Left lobe of liver (tissue), 2 donors: Measurements from ENCODE around the gene MGST2. TPM values are rescaled to one million over a fixed set of nuclear protein-coding genes. Genes with fewer than 3 reads are reported as not detected.
"Not testable (repeated sequence)": the region's sequence is repeated elsewhere in the genome, so short reads cannot be mapped to it uniquely, and the experiment has no call there.

ENCODE experiments used
- ATAC-seq: fragments of 200-7000 bp; cut with Tn5 transposase; one replicate; pipeline ENCODE4 v1.9.1; 2020; ENCODE audit warnings: mild to moderate bottlenecking, moderate library complexity
- DNase-seq: peaks from one replicate; pipeline ENCODE4 v3.0.0-alpha.2; 2020; ENCODE audit warnings: low spot score
- total RNA-seq: library from RNA; stranded (reverse); gene quantifications from one replicate; pipeline ENCODE4 v1.2.1, GENCODE V29; 2021
- donor health status: DM: no; HTN: no; CAD: no; lungs with moderate emphysema.
- donor health status: DM: no; HTN: yes; CAD: no.

The MGST2 gene
- total RNA-seq, result 108 TPM

DNA sequence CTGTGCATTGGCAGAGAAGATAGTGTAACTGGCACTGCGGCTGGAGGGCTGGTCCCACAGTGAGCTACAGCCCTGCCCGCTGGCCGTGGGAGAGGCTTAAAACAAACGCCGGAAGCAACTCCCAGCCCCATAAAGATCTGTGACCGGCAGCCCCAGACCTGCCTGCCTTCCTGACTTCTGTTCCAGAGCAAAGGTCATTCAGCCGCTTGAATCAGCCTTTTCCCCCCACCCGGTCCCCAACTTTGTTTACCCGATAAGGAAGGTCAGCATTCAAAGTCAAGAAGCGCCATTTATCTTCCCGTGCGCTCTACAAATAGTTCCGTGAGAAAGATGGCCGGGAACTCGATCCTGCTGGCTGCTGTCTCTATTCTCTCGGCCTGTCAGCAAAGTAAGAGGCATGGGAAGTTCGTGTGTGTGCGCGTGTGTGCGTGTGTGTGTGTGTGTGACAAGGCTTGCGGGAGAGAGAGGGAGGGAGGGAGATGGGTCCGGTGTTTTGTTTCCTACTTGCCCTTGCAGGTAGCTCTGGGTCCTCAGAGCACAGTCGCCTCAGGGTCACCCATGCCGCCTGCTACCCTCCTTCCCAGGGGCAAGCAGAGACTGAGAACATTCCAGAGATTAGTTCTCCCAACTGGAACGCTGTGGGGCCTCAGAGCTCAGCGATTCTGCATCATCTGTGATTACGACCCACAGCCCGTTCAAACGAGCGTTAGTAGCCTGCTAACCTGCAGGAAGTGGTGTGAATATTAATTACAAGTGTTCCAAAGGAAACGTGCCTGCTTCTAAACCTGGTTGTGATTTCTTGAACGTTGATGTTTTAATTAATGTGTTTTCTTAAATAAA, at the start of gene MGST2:
Gene MGST2 (plus strand): TSS at position 130 of the 840 bp plus-strand sequence. CDS start 201 bp downstream, at position 331.
- DNase-seq (peak; percentile 93), ATAC-seq (peak; percentile 92)

DNA sequence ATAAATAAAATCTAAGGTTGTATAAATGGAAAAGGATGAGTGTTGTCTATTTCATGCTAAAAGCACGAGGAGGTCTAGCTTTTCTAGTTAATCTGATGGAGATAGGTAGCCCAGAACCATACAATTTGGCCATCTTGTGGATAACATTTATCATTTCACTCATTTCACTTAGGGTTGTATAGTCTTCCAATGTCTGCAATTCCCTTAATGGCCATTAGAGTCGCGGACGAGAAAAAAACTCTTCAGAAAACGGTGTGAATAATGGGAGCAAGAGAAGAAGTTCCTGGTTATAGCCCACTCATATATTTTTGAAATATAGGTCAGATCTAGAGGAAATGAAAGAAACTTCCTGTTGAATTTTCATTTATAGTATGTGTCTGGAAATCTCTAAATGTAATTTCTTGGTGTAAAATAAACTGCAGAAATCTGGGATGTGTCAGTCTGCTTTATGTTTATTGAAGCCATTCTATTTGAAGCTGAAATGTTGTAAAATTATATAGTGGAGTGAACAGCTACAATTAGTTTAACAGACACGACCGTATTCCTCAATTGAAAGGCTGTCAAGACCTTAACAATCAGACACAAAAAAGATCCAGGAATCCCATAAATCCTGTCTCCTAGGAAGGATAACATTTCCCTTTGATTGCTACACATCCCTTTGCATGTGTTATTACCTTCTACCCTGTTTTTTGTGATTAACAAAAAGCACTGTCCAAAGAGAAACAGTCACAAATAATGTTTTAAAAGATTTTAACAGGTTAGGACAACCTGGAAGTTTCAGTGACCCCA, 47.7 kb upstream of the MGST2 start:
- ATAC-seq, result peak; percentile 32
- DNase-seq, result no peak

DNA sequence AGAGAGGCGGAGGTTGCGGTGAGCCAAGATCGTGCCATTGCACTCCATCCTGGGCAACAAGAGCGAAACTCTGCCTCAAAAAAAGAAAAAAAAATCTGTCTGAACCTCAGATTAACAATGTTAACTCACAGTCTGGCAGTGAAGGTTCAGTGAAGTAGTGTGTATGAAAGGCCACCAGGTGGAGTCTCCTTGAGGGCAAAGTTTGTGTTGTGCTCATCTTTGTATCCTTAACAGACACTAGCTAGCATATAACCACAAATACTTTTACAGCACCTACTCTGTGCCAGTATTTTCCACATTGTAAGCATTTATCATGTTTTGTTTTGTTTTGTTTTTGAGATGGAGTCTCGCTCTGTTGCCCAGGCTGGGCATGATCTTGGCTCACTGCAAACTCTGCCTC, 46.0 kb upstream of the MGST2 start:
- DNase-seq (no peak), ATAC-seq (peak; percentile 96)

DNA sequence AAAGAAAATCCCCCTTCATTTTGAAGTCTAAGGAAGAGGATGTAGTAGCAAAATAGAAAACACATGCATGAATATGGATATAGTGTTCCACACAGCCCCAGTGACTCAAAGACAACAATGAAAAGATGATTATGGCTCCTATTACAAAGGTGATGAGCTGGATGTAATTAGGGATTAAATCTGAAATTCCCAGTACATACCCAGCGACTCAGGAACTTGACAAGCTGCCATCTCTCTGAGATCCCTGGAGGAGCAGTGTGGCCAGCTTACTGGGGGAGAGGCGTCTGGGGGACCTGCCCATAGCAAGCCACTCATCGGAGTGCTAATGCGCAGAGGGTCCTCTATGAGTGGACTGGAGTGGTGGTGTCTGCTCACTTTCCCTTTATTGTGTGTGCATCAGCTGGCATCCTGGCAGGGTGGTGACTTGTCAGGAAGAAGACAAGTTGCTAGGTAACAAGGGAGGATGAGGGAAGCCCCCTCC, 42.7 kb upstream of the MGST2 start:
- ATAC-seq, result no peak
- DNase-seq, result no peak

DNA sequence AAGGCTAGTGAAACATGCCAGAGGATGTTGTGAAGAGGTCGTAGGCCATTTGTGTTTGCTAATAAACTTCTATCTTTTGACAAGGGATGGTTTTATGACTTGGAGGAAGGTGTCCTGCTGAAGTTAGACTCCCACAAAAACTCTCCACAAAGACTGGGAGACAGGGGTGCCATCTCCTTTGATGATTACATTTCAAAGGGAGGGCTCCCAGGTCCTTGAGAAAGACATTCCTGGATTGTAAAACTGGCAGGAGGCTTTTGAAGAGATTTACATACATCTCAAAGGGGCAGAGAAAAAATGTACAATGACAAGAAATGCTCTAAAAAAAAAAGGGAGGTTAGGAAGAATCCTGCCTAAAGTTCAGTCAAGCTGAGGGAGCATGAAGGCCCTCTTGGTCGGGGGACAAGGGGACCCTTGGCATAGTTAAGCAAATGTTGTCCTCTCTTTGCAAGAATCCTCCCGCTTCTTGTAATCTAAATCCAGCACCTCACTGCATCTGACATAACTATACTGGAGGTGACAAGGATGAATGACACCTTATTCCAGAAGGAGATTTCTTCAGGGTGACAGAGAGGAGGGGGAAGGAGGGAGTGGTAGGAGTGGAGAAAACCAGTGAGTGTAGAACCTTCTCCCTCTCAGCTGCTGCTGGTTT, 41.1 kb upstream of the MGST2 start:
- ATAC-seq (no peak), DNase-seq (no peak)

DNA sequence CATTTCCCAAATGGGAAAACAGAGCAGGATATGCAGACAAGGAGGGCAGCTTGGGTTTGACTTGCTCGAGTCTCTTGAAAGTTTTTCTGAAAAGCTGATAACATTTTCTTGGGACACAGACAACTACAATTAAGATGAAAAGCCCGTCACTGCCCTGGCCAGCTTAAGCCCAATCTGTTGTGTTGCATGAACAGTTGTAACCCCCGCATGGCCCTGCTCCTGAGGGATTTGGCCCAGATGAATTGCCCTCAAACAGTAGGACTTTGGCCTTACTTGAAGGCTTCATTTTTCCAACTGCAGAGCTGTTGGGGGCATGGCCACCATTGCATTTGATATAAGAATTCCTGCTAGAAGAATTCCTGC, 40.5 kb upstream of the MGST2 start:
- DNase-seq (no peak), ATAC-seq (no peak)

DNA sequence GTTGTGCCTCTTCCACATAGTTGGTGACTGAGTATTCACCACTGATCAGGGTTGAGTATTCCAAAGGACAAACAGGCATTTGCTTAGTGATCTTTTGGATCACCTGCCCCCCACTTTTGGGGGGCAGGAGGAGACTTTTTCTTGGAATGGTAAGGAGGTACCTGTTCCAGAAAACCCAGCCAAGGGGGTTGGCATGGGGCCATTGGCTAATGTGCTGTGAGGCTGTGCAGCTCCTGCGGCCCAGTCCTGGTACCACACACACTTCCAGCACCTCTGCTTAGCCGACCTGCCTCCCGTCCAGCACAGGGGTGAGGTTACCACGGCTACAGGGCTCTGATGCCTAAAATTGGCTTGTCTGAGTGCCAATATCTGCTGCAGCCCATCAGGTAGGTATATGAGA, 40.1 kb upstream of the MGST2 start:
- ATAC-seq, result no peak
- no peak for DNase-seq

DNA sequence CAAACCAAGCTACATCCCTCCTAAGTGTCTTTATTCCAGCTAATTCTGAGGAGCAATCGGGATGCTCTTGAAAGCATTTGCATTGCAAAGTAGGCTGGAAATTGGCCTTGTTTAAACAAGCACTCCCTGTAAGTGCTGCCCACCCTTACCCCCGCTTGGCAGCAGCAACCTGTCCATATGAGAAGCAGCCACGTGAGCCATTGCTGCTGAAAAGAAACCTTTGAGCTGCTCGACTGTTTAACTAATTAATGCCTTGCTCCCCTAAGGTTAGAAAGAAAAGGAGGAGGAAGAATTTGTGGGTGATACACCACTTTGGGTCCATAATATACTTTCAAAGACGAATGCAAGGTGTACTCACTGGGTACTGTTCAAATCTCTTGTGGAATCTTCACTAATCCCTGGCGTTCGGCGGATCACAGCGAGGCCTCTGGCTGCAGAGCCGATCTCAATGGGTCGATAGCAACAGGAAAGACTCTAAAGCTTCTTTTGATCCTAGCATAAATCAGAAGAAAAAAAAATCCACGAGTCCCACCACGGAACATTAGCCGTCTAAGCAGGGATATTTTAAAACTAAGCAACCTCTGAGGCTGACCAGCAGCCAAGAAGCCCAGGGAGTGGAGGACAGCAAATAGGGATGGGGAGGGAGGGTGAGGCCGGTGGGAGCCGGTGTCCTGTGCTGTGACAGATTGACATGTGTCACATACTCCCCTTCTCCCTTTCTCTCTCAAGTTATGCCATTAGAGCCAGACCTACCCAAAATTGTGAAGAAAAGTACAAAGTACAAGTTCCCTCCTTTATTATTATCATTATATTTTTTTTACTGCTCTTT, 37.2 kb upstream of the MGST2 start:
- DNase-seq (no peak), ATAC-seq (peak; percentile 50)

DNA sequence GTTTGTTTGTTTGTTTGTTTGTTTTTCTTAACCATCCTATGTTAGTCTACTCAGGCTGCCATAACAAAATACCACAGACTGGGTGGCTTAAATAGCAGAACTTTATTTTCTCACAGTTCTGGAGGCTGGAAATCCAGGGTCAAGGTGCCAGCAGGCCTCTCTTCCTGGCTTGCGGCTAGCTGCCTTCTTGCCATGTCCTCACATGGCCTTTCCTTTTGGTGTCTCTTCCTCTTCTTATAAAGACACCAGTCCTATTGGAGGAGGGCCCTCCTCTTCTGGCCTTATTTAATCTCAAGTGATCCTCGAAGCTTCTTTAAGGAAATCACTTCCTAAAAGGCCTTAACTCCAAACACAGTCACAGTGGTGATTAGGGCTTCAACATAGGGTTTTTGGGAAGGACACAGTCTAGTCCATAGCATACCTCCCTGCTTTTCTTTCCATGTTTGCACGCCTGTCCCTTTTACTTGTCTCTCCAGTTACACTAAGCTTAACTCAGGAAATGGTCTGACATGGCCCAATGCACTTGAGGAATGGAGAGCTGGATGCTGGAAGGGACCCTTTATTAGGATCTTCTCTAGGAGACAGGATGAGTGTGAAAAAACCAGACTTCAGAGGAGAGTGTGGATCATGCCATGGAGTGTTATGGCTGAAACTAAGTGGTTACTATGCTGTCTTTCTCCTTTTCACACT, 36.0 kb upstream of the MGST2 start:
- peak; percentile 19 for ATAC-seq
- DNase-seq, result no peak

DNA sequence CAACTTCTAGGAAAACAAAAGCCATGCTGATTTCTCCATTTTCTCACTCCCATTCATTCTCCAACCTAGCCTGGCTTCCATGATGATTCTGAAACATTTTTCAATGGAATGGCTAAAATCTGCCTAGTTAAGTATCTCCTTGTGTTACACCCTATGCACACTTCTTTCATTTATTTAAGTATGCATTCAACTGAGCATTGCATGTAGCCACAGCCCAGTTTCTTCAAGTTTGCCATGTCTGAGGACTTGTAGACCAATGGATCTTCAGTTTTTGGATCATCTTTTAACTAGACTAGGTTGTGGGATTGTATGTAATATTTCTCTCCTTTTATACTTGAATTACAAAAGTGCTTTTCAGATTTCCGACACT, 35.5 kb upstream of the MGST2 start:
- DNase-seq, result no peak
- ATAC-seq, result no peak

DNA sequence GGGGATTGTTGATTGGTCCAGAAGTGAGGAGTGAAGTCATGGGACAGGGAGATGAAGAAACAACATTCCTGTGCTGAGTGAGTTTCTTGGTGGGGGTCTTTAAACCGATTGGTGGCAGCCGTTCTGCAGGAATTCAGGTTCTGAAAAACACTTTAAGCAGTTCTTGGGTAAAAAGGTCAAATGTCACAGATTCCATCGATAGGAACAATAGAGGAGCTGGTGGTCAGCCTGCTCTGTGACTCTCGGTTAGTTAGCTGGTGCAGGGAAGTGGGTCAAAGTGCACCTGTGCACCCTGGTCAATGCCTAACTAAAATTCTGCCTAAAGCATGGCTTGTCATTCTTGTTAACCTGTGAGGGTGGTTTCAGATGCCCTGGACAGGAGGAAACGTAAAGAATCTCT, 34.6 kb upstream of the MGST2 start:
- DNase-seq, result no peak
- ATAC-seq, result peak; percentile 15

DNA sequence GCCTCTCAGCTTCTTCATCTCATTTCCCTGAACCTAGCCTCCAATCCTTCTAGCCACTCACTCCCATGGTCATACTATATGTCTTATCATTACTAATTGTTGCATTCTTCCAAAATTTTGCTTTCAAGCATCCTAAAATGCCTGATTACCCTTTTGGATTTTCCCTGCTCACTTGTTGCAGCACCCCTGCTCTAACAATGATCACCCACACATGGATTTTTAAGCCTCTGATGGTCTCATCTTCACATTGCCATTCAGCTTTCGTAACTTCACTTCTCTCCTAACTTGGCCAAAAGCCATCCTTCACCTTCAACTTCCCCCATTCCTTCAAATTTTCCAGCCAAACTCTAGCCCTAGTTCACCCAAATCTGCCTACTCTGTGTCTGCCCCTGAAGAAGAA, 33.8 kb upstream of the MGST2 start:
- no peak for ATAC-seq

DNA sequence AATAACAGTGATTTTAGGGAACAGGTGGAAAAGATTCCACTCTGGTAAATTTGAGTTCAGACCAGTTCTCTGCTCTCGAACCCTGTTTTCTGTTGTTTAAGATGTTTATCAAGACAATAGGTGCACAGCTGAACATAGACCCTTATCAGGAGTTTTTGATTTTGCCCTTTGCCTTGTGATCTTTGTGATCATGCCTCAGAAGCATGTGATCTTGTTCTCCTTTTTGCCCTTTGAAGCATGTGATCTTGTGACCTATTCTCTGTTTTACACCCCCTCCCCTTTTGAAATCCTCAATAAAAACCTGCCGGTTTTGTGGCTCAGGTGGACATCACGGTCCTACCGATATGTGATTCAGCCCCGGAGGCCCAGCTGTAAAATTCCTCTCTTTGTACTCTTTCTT, 32.9 kb upstream of the MGST2 start:
- not testable (repeated sequence) for DNase-seq
- peak; percentile 39 for ATAC-seq

More for the DNA sequence above, 33.8 kb upstream of the MGST2 start:
- DNase-seq, result no peak

DNA sequence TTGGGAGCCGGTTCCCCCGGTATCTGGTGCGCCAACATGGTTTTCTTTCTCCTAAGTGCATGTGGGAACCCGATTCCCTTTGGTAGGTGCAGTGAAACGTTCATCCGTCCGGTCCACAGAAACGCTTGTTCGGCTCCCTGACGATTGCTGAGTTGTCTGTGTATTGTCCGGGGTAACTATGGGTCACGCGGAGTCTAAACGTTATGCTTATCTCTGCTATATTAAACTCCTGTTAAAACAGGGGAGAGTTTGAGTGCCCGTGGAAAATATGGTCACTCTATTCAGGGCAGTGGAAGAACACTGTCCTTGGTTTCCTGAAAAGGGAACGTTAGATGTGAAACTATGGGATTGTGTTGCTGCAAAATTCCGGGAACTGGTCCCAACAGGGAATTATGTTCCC, 32.4 kb upstream of the MGST2 start:
- ATAC-seq, result peak; percentile 61
- no peak for DNase-seq

DNA sequence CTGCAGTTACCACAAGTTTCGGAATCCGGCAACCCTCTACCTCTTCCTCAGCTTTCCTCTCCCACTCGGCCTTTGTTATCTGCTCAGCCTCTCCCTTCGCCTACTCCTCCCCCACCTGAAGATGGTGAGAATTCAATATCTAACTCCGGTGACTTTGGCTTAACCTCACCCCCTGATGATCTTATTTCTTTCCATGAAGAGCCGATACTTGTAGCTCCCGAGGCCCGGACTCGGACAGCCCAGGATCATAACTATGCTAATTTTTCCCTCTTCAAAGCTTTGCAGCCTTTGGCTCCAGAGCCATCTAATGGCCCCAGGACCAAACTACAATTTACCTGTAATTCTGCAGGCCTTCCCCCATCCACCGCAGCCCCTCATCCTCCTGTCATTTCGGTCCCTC, 32.0 kb upstream of the MGST2 start:
- peak; percentile 94 for ATAC-seq
- no peak for DNase-seq

DNA sequence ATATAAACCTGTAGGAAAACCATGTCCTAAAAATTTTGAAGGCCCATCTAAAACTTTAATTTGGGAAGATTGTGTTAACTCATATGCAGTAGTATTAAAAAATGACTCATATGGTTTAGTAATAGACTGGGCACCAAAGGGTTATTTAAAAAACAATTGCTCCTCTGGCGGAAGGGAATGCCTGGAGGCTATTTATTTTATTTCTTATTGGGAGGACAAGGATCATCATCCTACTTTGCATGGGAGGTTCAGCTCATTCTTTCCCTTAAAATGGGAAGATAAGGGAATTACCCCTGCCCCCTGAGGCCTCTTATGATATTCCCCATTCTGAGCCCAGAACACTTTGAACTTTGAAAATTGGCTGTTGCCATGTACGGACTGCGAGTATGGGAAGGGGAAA, 29.7 kb upstream of the MGST2 start:
- ATAC-seq (no peak), DNase-seq (no peak)

DNA sequence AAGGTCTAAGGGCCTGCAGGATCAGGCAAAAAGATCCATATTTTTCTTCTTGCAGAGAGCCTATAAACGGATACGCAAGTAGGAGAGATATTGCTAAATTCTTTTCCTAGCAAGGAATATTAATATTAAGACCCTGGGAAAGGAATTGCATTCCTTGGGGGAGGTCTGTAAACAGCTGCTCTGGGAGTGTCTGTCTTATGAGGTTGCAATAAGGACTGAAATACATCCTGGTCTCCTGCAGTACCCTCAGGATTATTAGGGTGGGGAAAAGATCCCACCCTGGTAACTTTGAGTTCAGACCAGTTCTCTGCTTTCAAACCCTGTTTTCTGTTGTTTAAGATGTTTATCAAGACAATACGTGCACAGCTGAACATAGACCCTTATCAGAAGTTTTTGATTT, 27.3 kb upstream of the MGST2 start:
- ATAC-seq, DNase-seq: not testable (repeated sequence)

DNA sequence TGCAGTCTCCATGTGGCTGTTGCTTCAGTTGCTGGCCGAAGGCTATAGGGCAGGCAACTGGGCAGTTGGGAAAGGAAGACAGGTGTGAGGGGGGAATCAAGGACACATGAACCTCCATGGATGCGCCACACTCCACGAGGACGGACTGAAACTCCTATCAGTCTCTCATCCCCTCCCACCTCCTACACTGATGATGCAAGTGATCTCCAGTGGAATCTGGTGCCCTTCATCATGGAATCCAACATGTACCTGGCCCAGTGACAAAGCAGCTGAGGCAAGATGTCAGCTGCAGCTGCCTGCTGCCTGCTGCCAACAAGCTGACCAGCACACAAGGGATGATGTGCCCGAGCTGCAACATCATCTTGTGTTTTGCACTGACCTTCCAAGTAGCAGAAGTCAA, 26.0 kb upstream of the MGST2 start:
- ATAC-seq, result no peak
- no peak for DNase-seq

DNA sequence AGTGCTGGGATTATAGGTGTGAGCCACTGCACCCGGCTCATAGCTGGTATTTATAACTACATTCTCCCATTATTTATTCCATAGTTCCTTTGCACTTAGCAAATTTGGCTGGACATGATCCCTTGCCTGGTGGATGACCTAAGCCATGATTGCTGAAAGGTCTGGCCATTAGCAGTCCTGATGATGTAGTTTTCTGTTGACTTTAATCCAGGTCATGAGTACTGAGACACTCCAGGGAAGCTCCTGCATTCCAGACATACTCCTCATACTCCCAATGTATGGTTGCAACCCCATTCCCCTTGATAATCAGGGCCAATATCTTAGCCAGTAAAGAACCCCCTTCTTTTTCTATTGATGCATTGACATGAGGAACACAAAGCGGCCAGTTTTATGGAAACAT, 24.4 kb upstream of the MGST2 start:
- DNase-seq (no peak), ATAC-seq (no peak)

DNA sequence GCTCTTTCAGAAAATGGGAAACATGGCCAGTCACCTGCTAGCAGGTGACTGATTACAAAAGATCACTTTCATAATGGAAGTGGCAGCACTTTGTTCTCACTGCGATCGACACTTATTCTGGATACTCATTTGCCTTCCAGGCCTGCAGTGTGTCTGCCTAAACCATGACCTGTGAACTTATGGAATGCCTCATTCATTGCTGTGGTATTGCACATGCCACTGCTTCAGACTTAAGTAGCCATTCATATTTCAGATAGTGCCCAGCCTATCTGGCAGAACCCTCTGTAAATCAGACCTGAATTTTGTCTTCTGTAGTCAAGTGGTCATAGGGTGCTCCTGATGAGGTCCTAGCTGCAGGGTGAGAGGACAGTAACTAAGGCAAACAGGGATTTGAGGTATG, 23.3 kb upstream of the MGST2 start:
- DNase-seq, result no peak
- ATAC-seq, result no peak
